ENCODE measurements around the gene MEAF6.
A peak's percentile ranks its signal among the peaks of the same experiment; 100 is the strongest.

Gene MEAF6

GRCh38 chr1:37498872-37499617 lies 15.5 kb downstream of the MEAF6 start:
- Histone ChIP-seq H3K27ac (ENCODE audit: poor library complexity, severe bottlenecking) (peak overlapping the region; percentile 69), H3K4me1 (ENCODE audit: insufficient read depth, poor library complexity, severe bottlenecking) (peaks cover 26% of the 10 kb centered on the region), H3K27me3 (ENCODE audit: insufficient read depth, poor library complexity, severe bottlenecking) (no peaks in the 10 kb centered on the region), H3K9me3 (ENCODE audit: severe bottlenecking) (no peaks in the 10 kb centered on the region), H3K36me3 (ENCODE audit: low read depth) (peaks cover 70% of the 10 kb centered on the region), H3K4me3 (ENCODE audit: severe bottlenecking) (no peak overlapping the region)
- ATAC-seq (ENCODE audit: low read depth) (peak; percentile 93), DNase-seq (ENCODE audit: low spot score) (no peak)
- no peak for TF ChIP-seq CTCF (IDR thresholded peaks at IDR 0.05; ENCODE audit: poor library complexity, severe bottlenecking)

GRCh38 chr1:37497832-37498231 lies 16.7 kb downstream of the MEAF6 start:
- DNase-seq (ENCODE audit: low spot score) (no peak), ATAC-seq (ENCODE audit: low read depth) (no peak)
- Histone ChIP-seq H3K27me3 (ENCODE audit: insufficient read depth, poor library complexity, severe bottlenecking) (no peaks in the 10 kb centered on the region), H3K4me1 (ENCODE audit: insufficient read depth, poor library complexity, severe bottlenecking) (peaks cover 26% of the 10 kb centered on the region), H3K27ac (ENCODE audit: poor library complexity, severe bottlenecking) (no peak overlapping the region), H3K4me3 (ENCODE audit: severe bottlenecking) (no peak overlapping the region), H3K36me3 (ENCODE audit: low read depth) (peaks cover 78% of the 10 kb centered on the region), H3K9me3 (ENCODE audit: severe bottlenecking) (no peaks in the 10 kb centered on the region)
- TF ChIP-seq CTCF (IDR thresholded peaks at IDR 0.05; ENCODE audit: poor library complexity, severe bottlenecking) = no peak

- ATAC-seq (ENCODE audit: low read depth) = peak; percentile 48; the same call in 2 of the 3 replicates
- peaks cover 75% of the 10 kb centered on the region for H3K36me3 ChIP-seq (ENCODE audit: low read depth)
Measured at GRCh38 chr1:37495875-37496274, 18.7 kb downstream of the MEAF6 start.

GRCh38 chr1:37493336-37494098 lies 21.0 kb downstream of the MEAF6 start:
- Histone ChIP-seq H3K27ac (ENCODE audit: poor library complexity, severe bottlenecking) (no peak overlapping the region), H3K27me3 (ENCODE audit: insufficient read depth, poor library complexity, severe bottlenecking) (no peaks in the 10 kb centered on the region), H3K9me3 (ENCODE audit: severe bottlenecking) (no peaks in the 10 kb centered on the region), H3K4me3 (ENCODE audit: severe bottlenecking) (no peak overlapping the region), H3K4me1 (ENCODE audit: insufficient read depth, poor library complexity, severe bottlenecking) (peaks cover 15% of the 10 kb centered on the region), H3K36me3 (ENCODE audit: low read depth) (peaks cover 82% of the 10 kb centered on the region)
- DNase-seq (ENCODE audit: low spot score) = no peak
- TF ChIP-seq CTCF (IDR thresholded peaks at IDR 0.05; ENCODE audit: poor library complexity, severe bottlenecking) = no peak
- no peak for ATAC-seq (ENCODE audit: low read depth)

More at GRCh38 chr1:37495875-37496274, 18.7 kb downstream of the MEAF6 start:
- Histone ChIP-seq H3K4me1 (ENCODE audit: insufficient read depth, poor library complexity, severe bottlenecking) (peaks cover 26% of the 10 kb centered on the region), H3K9me3 (ENCODE audit: severe bottlenecking) (no peaks in the 10 kb centered on the region), H3K4me3 (ENCODE audit: severe bottlenecking) (no peak overlapping the region), H3K27me3 (ENCODE audit: insufficient read depth, poor library complexity, severe bottlenecking) (no peaks in the 10 kb centered on the region), H3K27ac (ENCODE audit: poor library complexity, severe bottlenecking) (peak overlapping the region; percentile 7)
- TF ChIP-seq CTCF (IDR thresholded peaks at IDR 0.05; ENCODE audit: poor library complexity, severe bottlenecking) = no peak
- DNase-seq (ENCODE audit: low spot score) = no peak
